ENCODE results near the gene AUTS2.
"Not testable (repeated sequence)": the region's sequence is repeated elsewhere in the genome, so short reads cannot be mapped to it uniquely, and the experiment has no call there.

AUTS2 gene

GRCh38 chr7:70793821-70794220 lies 1195.5 kb downstream of the AUTS2 start:
- H3K27ac ChIP-seq (ENCODE audit: low read length): no peak overlapping the region
- H3K4me1 ChIP-seq (ENCODE audit: control insufficient read depth in 1 of 2, insufficient read depth in 2 of 2, low read length in 2 of 2): no peaks in the 10 kb centered on the region
- peaks cover 6 to 38% of the 10 kb centered on the region in 2 donors for H3K36me3 ChIP-seq (ENCODE audit: control insufficient read depth in 1 of 2, insufficient read depth in 2 of 2, low read length in 2 of 2)
- H3K4me3 ChIP-seq (ENCODE audit: low read depth in 1 of 2, low read length in 2 of 2): no peak overlapping the region
- no peaks in the 10 kb centered on the region for H3K27me3 ChIP-seq (ENCODE audit: low read depth, low read length)
- no peaks in the 10 kb centered on the region for H3K9me3 ChIP-seq (ENCODE audit: control insufficient read depth in 1 of 2, low read length in 2 of 2)

GRCh38 chr7:70794962-70795361 lies 1196.7 kb downstream of the AUTS2 start:
- no peak overlapping the region for H3K4me3 ChIP-seq (ENCODE audit: low read depth in 1 of 2, low read length in 2 of 2)
- no peaks in the 10 kb centered on the region for H3K27me3 ChIP-seq (ENCODE audit: low read depth, low read length)
- H3K4me1 ChIP-seq (ENCODE audit: control insufficient read depth in 1 of 2, insufficient read depth in 2 of 2, low read length in 2 of 2): no peaks in the 10 kb centered on the region
- H3K9me3 ChIP-seq (ENCODE audit: control insufficient read depth in 1 of 2, low read length in 2 of 2): peaks cover 10% of the 10 kb centered on the region in 2 donors
- H3K36me3 ChIP-seq (ENCODE audit: control insufficient read depth in 1 of 2, insufficient read depth in 2 of 2, low read length in 2 of 2): peaks cover 6 to 27% of the 10 kb centered on the region in 2 donors
- H3K27ac ChIP-seq (ENCODE audit: low read length): no peak overlapping the region

DNA sequence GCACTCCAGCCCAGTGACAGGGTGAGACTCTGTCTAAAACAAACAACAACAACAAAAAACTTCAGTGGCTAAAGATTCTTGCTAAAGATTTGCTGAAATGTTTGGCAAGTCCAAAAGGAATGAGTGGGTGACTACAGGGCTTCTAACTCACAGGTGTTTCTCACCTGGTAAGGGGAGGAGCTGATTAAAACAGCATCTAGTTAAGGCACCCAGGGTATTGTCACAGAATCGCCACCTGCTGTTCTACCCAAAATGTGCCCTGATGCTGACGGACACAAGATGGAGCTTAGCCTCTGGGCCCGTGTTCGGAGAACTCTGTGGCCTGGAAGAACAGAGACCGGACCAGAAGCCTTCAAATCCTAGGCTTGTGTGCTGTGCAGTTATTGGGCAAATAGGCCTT lies 1197.7 kb downstream of the AUTS2 start:
- H3K4me1 ChIP-seq (ENCODE audit: control insufficient read depth in 1 of 2, insufficient read depth in 2 of 2, low read length in 2 of 2): no peaks in the 10 kb centered on the region
- H3K27ac ChIP-seq (ENCODE audit: low read length): no peak overlapping the region
- peaks cover 13 to 17% of the 10 kb centered on the region in 2 donors for H3K9me3 ChIP-seq (ENCODE audit: control insufficient read depth in 1 of 2, low read length in 2 of 2)

DNA sequence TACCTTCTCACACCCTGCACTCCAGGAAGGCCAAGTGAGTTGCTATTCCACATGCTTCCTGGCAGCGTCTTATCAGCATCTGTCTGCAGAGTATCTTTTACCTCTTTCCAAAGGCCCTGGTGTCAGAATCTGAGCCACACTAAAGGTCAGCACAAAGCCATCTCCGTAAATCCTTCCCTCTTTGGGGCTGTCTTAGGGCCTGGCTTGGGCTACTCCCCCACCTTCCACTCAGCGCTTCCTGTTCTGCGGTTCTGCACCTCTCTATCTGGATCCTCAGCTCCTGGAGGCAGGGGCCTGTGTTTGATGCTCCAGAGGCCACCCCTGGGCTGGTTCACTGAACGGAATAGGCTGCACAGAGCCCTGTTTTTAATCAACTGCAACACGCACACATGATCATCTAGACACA lies 1198.8 kb downstream of the AUTS2 start:
- no peak overlapping the region for H3K4me3 ChIP-seq (ENCODE audit: low read depth in 1 of 2, low read length in 2 of 2)
- no peaks in the 10 kb centered on the region for H3K4me1 ChIP-seq (ENCODE audit: control insufficient read depth in 1 of 2, insufficient read depth in 2 of 2, low read length in 2 of 2)
- peaks cover 13 to 21% of the 10 kb centered on the region in 2 donors for H3K9me3 ChIP-seq (ENCODE audit: control insufficient read depth in 1 of 2, low read length in 2 of 2)
- no peak overlapping the region for H3K27ac ChIP-seq (ENCODE audit: low read length)
- H3K27me3 ChIP-seq (ENCODE audit: low read depth, low read length): no peaks in the 10 kb centered on the region
- H3K36me3 ChIP-seq (ENCODE audit: control insufficient read depth in 1 of 2, insufficient read depth in 2 of 2, low read length in 2 of 2): peaks cover 0 to 10% of the 10 kb centered on the region in 2 donors

More for the DNA sequence above, 1197.7 kb downstream of the AUTS2 start:
- Histone ChIP-seq H3K36me3 (ENCODE audit: control insufficient read depth in 1 of 2, insufficient read depth in 2 of 2, low read length in 2 of 2) (peaks cover 6 to 17% of the 10 kb centered on the region in 2 donors), H3K4me3 (ENCODE audit: low read depth in 1 of 2, low read length in 2 of 2) (no peak overlapping the region), H3K27me3 (ENCODE audit: low read depth, low read length) (no peaks in the 10 kb centered on the region)

GRCh38 chr7:70799841-70800405 lies 1201.6 kb downstream of the AUTS2 start:
- no peaks in the 10 kb centered on the region for H3K27me3 ChIP-seq (ENCODE audit: low read depth, low read length)
- H3K27ac ChIP-seq (ENCODE audit: low read length): no peak overlapping the region
- no peaks in the 10 kb centered on the region for H3K36me3 ChIP-seq (ENCODE audit: control insufficient read depth in 1 of 2, insufficient read depth in 2 of 2, low read length in 2 of 2)
- peak overlapping the region in 1 of 2 donors; percentile 34 for H3K4me3 ChIP-seq (ENCODE audit: low read depth in 1 of 2, low read length in 2 of 2)
- H3K9me3 ChIP-seq (ENCODE audit: control insufficient read depth in 1 of 2, low read length in 2 of 2): peaks cover 13 to 24% of the 10 kb centered on the region in 2 donors
- H3K4me1 ChIP-seq (ENCODE audit: control insufficient read depth in 1 of 2, insufficient read depth in 2 of 2, low read length in 2 of 2): no peaks in the 10 kb centered on the region

DNA sequence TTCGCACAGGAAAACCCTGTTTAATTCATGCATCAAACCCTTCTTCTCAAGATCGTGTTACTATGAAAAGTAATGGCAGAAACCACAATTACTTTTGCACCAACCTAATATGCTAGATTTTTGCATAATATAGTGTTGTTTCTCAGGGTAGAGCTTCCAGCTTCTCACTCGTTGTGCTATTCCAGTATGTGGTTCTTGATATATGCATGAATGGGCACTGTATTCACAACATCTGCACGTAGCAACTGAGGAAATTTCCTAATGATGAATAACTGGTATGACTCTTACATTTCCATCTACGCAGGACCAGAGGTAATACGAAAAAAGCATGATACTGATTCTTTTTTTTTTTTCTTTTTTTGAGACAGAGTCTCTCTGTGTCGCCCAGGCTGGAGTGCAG lies 1207.1 kb downstream of the AUTS2 start:
- no peaks in the 10 kb centered on the region for H3K4me1 ChIP-seq (ENCODE audit: control insufficient read depth in 1 of 2, insufficient read depth in 2 of 2, low read length in 2 of 2)
- H3K27ac ChIP-seq (ENCODE audit: low read length): no peak overlapping the region

GRCh38 chr7:70807650-70808049 lies 1209.4 kb downstream of the AUTS2 start:
- Histone ChIP-seq H3K36me3 (ENCODE audit: control insufficient read depth in 1 of 2, insufficient read depth in 2 of 2, low read length in 2 of 2) (no peaks in the 10 kb centered on the region), H3K27ac (ENCODE audit: low read length) (no peak overlapping the region), H3K9me3 (ENCODE audit: control insufficient read depth in 1 of 2, low read length in 2 of 2) (peaks cover 0 to 3% of the 10 kb centered on the region in 2 donors), H3K27me3 (ENCODE audit: low read depth, low read length) (no peaks in the 10 kb centered on the region), H3K4me3 (ENCODE audit: low read depth in 1 of 2, low read length in 2 of 2) (no peak overlapping the region), H3K4me1 (ENCODE audit: control insufficient read depth in 1 of 2, insufficient read depth in 2 of 2, low read length in 2 of 2) (no peaks in the 10 kb centered on the region)

More for the DNA sequence above, 1207.1 kb downstream of the AUTS2 start:
- no peaks in the 10 kb centered on the region for H3K36me3 ChIP-seq (ENCODE audit: control insufficient read depth in 1 of 2, insufficient read depth in 2 of 2, low read length in 2 of 2)
- H3K27me3 ChIP-seq (ENCODE audit: low read depth, low read length): no peaks in the 10 kb centered on the region
- no peak overlapping the region for H3K4me3 ChIP-seq (ENCODE audit: low read depth in 1 of 2, low read length in 2 of 2)
- peaks cover 0 to 10% of the 10 kb centered on the region in 2 donors for H3K9me3 ChIP-seq (ENCODE audit: control insufficient read depth in 1 of 2, low read length in 2 of 2)

DNA sequence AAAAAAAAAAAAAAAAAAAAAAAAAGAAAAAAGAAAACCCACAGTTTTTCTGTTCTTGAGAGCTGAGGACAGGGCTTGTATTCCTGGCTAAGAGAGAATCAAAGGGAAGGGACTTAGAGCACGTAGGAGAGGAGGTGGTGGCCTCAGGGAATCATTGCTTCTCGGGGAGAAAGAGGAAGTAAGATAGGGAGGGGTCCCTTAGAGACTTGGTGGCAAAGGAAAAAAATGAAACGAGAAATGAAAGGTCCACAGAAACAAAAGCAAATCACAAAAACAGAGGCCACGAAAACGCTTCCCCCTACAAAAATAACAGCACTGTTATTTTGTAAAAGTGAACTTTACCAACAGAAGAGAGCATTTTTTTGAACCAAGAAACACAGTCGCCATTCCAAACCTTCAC lies 1210.6 kb downstream of the AUTS2 start:
- H3K27ac ChIP-seq (ENCODE audit: low read length): no peak overlapping the region

DNA sequence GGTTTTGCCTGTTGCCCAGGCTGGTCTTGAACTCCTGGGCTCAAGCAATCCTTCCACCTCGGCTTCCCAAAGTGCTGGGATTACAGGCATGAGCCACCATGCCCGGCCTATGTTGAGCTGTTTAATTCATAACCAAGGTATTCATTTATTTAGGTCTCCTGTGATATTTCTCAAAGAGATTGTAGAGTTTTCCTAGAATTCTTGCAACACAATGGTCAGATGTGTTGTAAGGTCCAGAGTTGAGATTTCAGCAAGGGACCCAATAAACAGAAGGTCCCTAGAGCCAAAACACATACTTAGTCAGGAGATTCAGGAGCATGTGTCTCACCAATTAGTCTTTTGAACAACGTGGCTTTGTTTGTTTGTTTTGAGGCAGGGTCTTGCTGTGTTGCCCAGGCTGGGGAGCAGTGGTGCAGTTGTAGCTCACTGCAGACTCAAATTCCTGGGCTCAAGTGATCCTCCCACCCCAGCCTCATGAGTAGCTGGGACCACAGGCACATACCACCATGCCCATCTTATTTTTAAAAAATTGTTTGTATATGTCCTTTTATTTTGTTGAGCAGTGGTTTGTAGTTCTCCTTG lies 1212.4 kb downstream of the AUTS2 start:
- H3K4me3 ChIP-seq (ENCODE audit: low read depth in 1 of 2, low read length in 2 of 2): no peak overlapping the region
- no peaks in the 10 kb centered on the region for H3K36me3 ChIP-seq (ENCODE audit: control insufficient read depth in 1 of 2, insufficient read depth in 2 of 2, low read length in 2 of 2)
- H3K27me3 ChIP-seq (ENCODE audit: low read depth, low read length): no peaks in the 10 kb centered on the region
- no peaks in the 10 kb centered on the region for H3K9me3 ChIP-seq (ENCODE audit: control insufficient read depth in 1 of 2, low read length in 2 of 2)
- no peak overlapping the region for H3K27ac ChIP-seq (ENCODE audit: low read length)
- H3K4me1 ChIP-seq (ENCODE audit: control insufficient read depth in 1 of 2, insufficient read depth in 2 of 2, low read length in 2 of 2): no peaks in the 10 kb centered on the region

More for the DNA sequence above, 1210.6 kb downstream of the AUTS2 start:
- Histone ChIP-seq H3K4me3 (ENCODE audit: low read depth in 1 of 2, low read length in 2 of 2) (no peak overlapping the region), H3K27me3 (ENCODE audit: low read depth, low read length) (no peaks in the 10 kb centered on the region), H3K4me1 (ENCODE audit: control insufficient read depth in 1 of 2, insufficient read depth in 2 of 2, low read length in 2 of 2) (no peaks in the 10 kb centered on the region), H3K36me3 (ENCODE audit: control insufficient read depth in 1 of 2, insufficient read depth in 2 of 2, low read length in 2 of 2) (no peaks in the 10 kb centered on the region), H3K9me3 (ENCODE audit: control insufficient read depth in 1 of 2, low read length in 2 of 2) (no peaks in the 10 kb centered on the region)

DNA sequence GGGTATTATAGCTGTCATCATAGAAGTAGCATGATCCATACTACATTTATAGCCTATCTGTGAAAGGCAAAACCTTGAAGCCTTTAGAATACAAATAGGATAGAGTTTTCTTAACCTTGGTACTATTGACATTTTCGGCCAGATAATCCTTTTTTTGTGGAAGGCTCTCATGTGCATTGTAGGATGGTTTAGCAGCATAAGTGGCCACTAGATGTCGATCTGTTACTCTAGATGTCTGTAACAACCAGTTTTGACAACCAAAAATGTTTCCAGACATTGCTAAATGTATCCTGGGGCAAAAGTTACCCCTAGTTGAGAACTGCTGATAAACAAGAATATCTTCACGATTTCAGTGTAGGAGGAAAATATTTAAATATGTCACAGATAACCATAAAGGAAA lies 1214.2 kb downstream of the AUTS2 start:
- Histone ChIP-seq H3K4me3 (ENCODE audit: low read depth in 1 of 2, low read length in 2 of 2) (no peak overlapping the region), H3K27me3 (ENCODE audit: low read depth, low read length) (no peaks in the 10 kb centered on the region), H3K36me3 (ENCODE audit: control insufficient read depth in 1 of 2, insufficient read depth in 2 of 2, low read length in 2 of 2) (no peaks in the 10 kb centered on the region), H3K27ac (ENCODE audit: low read length) (no peak overlapping the region), H3K4me1 (ENCODE audit: control insufficient read depth in 1 of 2, insufficient read depth in 2 of 2, low read length in 2 of 2) (no peaks in the 10 kb centered on the region), H3K9me3 (ENCODE audit: control insufficient read depth in 1 of 2, low read length in 2 of 2) (peaks cover 0 to under 1% of the 10 kb centered on the region in 2 donors)

- H3K9me3 ChIP-seq (ENCODE audit: control insufficient read depth in 1 of 2, low read length in 2 of 2); H3K4me3 ChIP-seq (ENCODE audit: low read depth in 1 of 2, low read length in 2 of 2); H3K4me1 ChIP-seq (ENCODE audit: control insufficient read depth in 1 of 2, insufficient read depth in 2 of 2, low read length in 2 of 2); H3K27ac ChIP-seq (ENCODE audit: low read length); H3K27me3 ChIP-seq (ENCODE audit: low read depth, low read length); H3K36me3 ChIP-seq (ENCODE audit: control insufficient read depth in 1 of 2, insufficient read depth in 2 of 2, low read length in 2 of 2): not testable (repeated sequence)
Measured at GRCh38 chr7:70822490-70822889, 1224.2 kb downstream of the AUTS2 start.

Measured in muscle layer of duodenum (tissue), 2 donors.